H9 (cell line): ENCODE results near the gene CCDC169. TPM values are rescaled to one million over a fixed set of nuclear protein-coding genes. Genes with fewer than 3 reads are reported as not detected.

Experiments used
- DNase-seq: peaks from one replicate; pipeline ENCODE4 v3.0.0-alpha.2; 2017
- H2AFZ ChIP-seq: one replicate; pipeline ENCODE4 v1.6.1; 2013; ENCODE audit warnings: mild to moderate bottlenecking, low read length, control low read depth, moderate library complexity
- H2AK5ac ChIP-seq: 2 replicates; pipeline ENCODE4 v1.6.1; 2013; ENCODE audit warnings: low read length, control low read depth, mixed read lengths; ENCODE audit not compliant: insufficient read length
- H2BK120ac ChIP-seq: one replicate; pipeline ENCODE4 v1.6.1; 2013; ENCODE audit warnings: low read depth, mild to moderate bottlenecking, low read length, control low read depth, inconsistent platforms; ENCODE audit not compliant: poor library complexity, severe bottlenecking
- H2BK12ac ChIP-seq: 2 replicates; pipeline ENCODE4 v1.6.1; 2013; ENCODE audit warnings: low read length, control low read depth, mixed read lengths, low read depth; ENCODE audit not compliant: insufficient read length
- H2BK15ac ChIP-seq: 2 replicates; pipeline ENCODE4 v1.6.1; 2013; ENCODE audit warnings: low read depth, low read length, control low read depth
- H2BK20ac ChIP-seq: one replicate; pipeline ENCODE4 v1.6.1; 2013; ENCODE audit warnings: low read depth, mild to moderate bottlenecking, low read length, control low read depth, inconsistent platforms; ENCODE audit not compliant: poor library complexity, severe bottlenecking
- H2BK5ac ChIP-seq: 2 replicates; pipeline ENCODE4 v1.6.1; 2013; ENCODE audit warnings: low read length, control low read depth, mixed read lengths; ENCODE audit not compliant: insufficient read length
- H3K14ac ChIP-seq: 2 replicates; pipeline ENCODE4 v1.6.1; 2013; ENCODE audit warnings: low read length, control low read depth; ENCODE audit not compliant: insufficient read depth
- H3K18ac ChIP-seq: 2 replicates; pipeline ENCODE4 v1.6.1; 2013; ENCODE audit warnings: low read depth, mild to moderate bottlenecking, mixed read lengths, low read length, control low read depth; ENCODE audit not compliant: insufficient read length
- H3K23ac ChIP-seq: 2 replicates; pipeline ENCODE4 v1.6.1; 2013; ENCODE audit warnings: low read length, control low read depth, mixed read lengths, low read depth; ENCODE audit not compliant: insufficient read length
- H3K23me2 ChIP-seq: 2 replicates; pipeline ENCODE4 v1.6.1; 2013; ENCODE audit warnings: low read depth, mild to moderate bottlenecking, mixed read lengths, low read length, control low read depth; ENCODE audit not compliant: insufficient read length, poor library complexity, severe bottlenecking
- H3K27ac ChIP-seq: 2 replicates; pipeline ENCODE4 v1.5.1; 2013; ENCODE audit warnings: low read length, control low read depth, mixed read lengths, low read depth; ENCODE audit not compliant: insufficient read length
- H3K27me3 ChIP-seq: 2 replicates; pipeline ENCODE4 v1.6.1; 2013; ENCODE audit warnings: low read length, control low read depth, inconsistent platforms; ENCODE audit not compliant: insufficient read depth
- H3K4ac ChIP-seq: 2 replicates; pipeline ENCODE4 v1.6.1; 2013; ENCODE audit warnings: low read depth, mild to moderate bottlenecking, control low read depth, inconsistent platforms, low read length, moderate library complexity
- H3K4me1 ChIP-seq: 2 replicates; pipeline ENCODE4 v1.6.1; 2013; ENCODE audit warnings: low read length, control low read depth, inconsistent platforms; ENCODE audit not compliant: insufficient read depth
- H3K4me2 ChIP-seq: 2 replicates; pipeline ENCODE4 v1.6.1; 2013; ENCODE audit warnings: low read length, control low read depth, mixed read lengths; ENCODE audit not compliant: insufficient read length, insufficient read depth
- H3K56ac ChIP-seq: 2 replicates; pipeline ENCODE4 v1.6.1; 2013; ENCODE audit warnings: low read depth, mild to moderate bottlenecking, mixed read lengths, low read length, control low read depth; ENCODE audit not compliant: insufficient read length
- H3K79me1 ChIP-seq: 2 replicates; pipeline ENCODE4 v1.6.1; 2013; ENCODE audit warnings: low read depth, mild to moderate bottlenecking, moderate library complexity, low read length, control low read depth, inconsistent platforms; ENCODE audit not compliant: insufficient read depth, poor library complexity, severe bottlenecking
- H3K79me2 ChIP-seq: 2 replicates; pipeline ENCODE4 v1.6.1; 2013; ENCODE audit warnings: low read length, control low read depth, inconsistent platforms; ENCODE audit not compliant: insufficient read depth
- H3K9ac ChIP-seq: 2 replicates; pipeline ENCODE4 v1.6.1; 2013; ENCODE audit warnings: low read length, control low read depth, mixed read lengths; ENCODE audit not compliant: insufficient read length; ENCODE audit errors: extremely low read depth
- H3K9me3 ChIP-seq: one replicate; pipeline ENCODE4 v1.6.1; 2013; ENCODE audit warnings: low read depth, low read length, inconsistent platforms; ENCODE audit not compliant: control insufficient read depth
- H3T11ph ChIP-seq: one replicate; pipeline ENCODE4 v1.6.1; 2013; ENCODE audit warnings: mild to moderate bottlenecking, low read length, control low read depth, inconsistent platforms
- H4K20me1 ChIP-seq: one replicate; pipeline ENCODE4 v1.6.1; 2013; ENCODE audit not compliant: control insufficient read depth, insufficient read length, insufficient read depth
- H4K5ac ChIP-seq: 2 replicates; pipeline ENCODE4 v1.6.1; 2013; ENCODE audit warnings: low read depth, mild to moderate bottlenecking, mixed read lengths, low read length, control low read depth; ENCODE audit not compliant: insufficient read length
- H4K8ac ChIP-seq: replicated peaks from 2 replicates; pipeline ENCODE4 v1.6.1; 2013; ENCODE audit warnings: low read length, control low read depth, mixed read lengths, low read depth; ENCODE audit not compliant: insufficient read length
- H4K91ac ChIP-seq: 2 replicates; pipeline ENCODE4 v1.6.1; 2013; ENCODE audit warnings: low read depth, mild to moderate bottlenecking, moderate library complexity, mixed read lengths, low read length, control low read depth; ENCODE audit not compliant: insufficient read length
- H3K27ac Mint-ChIP-seq, 3 experiments: 2 replicates in 2 of 3; 3 replicates in 1 of 3; pipeline ENCODE4 v1.8.0; 2020 to 2021; ENCODE audit warnings: mixed read lengths in 3 of 3, mild to moderate bottlenecking in 1 of 3, moderate library complexity in 1 of 3
- H3K27me3 Mint-ChIP-seq: 2 replicates; pipeline ENCODE4 v1.8.0; 2021; ENCODE audit warnings: low read depth, mild to moderate bottlenecking, moderate library complexity, mixed read lengths
- H3K36me3 Mint-ChIP-seq, 3 experiments: 2 replicates in 2 of 3; 3 replicates in 1 of 3; pipeline ENCODE4 v1.8.0; 2020 to 2021; ENCODE audit warnings: low read depth in 3 of 3, mixed read lengths in 3 of 3; ENCODE audit not compliant: insufficient read depth in 1 of 3
- H3K4me1 Mint-ChIP-seq, 2 experiments: 2 replicates each; pipeline ENCODE4 v1.8.0; 2020; ENCODE audit warnings: mixed read lengths in 2 of 2
- H3K4me3 Mint-ChIP-seq, 2 experiments: 2 replicates in 1 of 2; 3 replicates in 1 of 2; pipeline ENCODE4 v1.8.0; 2020 to 2021; ENCODE audit warnings: mild to moderate bottlenecking in 2 of 2, mixed read lengths in 2 of 2, moderate library complexity in 1 of 2
- H3K9me3 Mint-ChIP-seq, 2 experiments: 2 replicates in 1 of 2; 3 replicates in 1 of 2; pipeline ENCODE4 v1.8.0; 2020; ENCODE audit warnings: mild to moderate bottlenecking in 2 of 2, mixed read lengths in 2 of 2, moderate library complexity in 1 of 2
- CTCF ChIP-seq: fragments of 200-600 bp; sonication (generic); conservative IDR thresholded peaks from 3 replicates; pipeline ENCODE4 v1.8.0; 2021; ENCODE audit warnings: antibody characterized with exemption, mild to moderate bottlenecking
- WGBS: extraction: QIAGEN DNeasy Blood & Tissue Kit; methylation state at CpG from one replicate; pipeline ENCODE4 v1.1.7; 2013; ENCODE audit warnings: missing lambda C conversion rate, low lambda C conversion rate, mixed read lengths; ENCODE audit not compliant: insufficient read length; ENCODE audit errors: extremely low coverage; 5-methylcytosine and 5-hydroxymethylcytosine counted together
- total RNA-seq: library from RNA; stranded (reverse); gene quantifications from 2 replicates; pipeline ENCODE4 v1.2.1, GENCODE V29; 2021

Gene CCDC169
- total RNA-seq, 1 experiment from 2014 or later, result 19.1 TPM

DNA sequence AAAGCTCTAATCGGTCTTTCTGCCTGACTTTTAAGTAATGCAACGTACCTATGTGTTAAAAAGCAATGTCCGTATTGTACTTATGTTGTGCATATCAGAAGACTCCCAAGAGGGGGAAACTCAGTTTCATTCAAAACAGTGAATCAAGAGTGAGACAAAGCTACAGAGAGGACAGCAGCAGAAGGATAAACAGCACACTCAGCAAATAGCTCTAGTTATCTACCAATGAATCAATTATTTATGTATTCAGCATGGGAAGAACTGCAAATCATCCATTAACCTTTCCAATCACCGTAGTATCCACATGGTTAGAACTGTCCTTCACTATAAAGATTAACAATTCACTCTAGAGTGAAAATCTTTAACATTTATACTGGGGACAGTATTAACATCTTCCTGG lies 46.6 kb downstream of the CCDC169 start:
- Histone ChIP-seq H2BK120ac (no peak overlapping the region), H3K56ac (no peak overlapping the region), H3K14ac (no peak overlapping the region), H2BK20ac (no peak overlapping the region), H3K4me2 (no peak overlapping the region), H4K91ac (no peak overlapping the region), H3K4ac (no peak overlapping the region), H2AFZ (no peak overlapping the region), H2BK15ac (no peak overlapping the region), H2BK12ac (no peak overlapping the region), H3T11ph (no peak overlapping the region), H2BK5ac (no peak overlapping the region), H3K79me1 (no peaks in the 10 kb centered on the region), H3K79me2 (no peaks in the 10 kb centered on the region), H3K23me2 (no peaks in the 10 kb centered on the region), H4K5ac (no peak overlapping the region), H3K23ac (no peak overlapping the region), H3K27me3 (no peaks in the 10 kb centered on the region), H3K27ac (no peak overlapping the region), H3K4me1 (no peaks in the 10 kb centered on the region; the same call in 1 of the 2 replicates), H3K9me3 (no peaks in the 10 kb centered on the region), H3K18ac (no peak overlapping the region), H4K8ac (no peak overlapping the region), H2AK5ac (no peak overlapping the region), H3K9ac (no peak overlapping the region), H4K20me1 (no peaks in the 10 kb centered on the region)
- H3K27me3 Mint-ChIP-seq, result no peaks in the 10 kb centered on the region
- H3K36me3 Mint-ChIP-seq, result peaks cover 0 to 19% (median 19%) of the 10 kb centered on the region in 3 experiments; a peak in 6 of 7 replicates
- H3K27ac Mint-ChIP-seq, result no peak overlapping the region
- no CpG with 5 or more reads among the region's 4 CpGs for WGBS
- peaks cover 0 to 5% of the 10 kb centered on the region in 2 experiments; a peak in 2 of 4 replicates for H3K4me1 Mint-ChIP-seq
- H3K9me3 Mint-ChIP-seq, result peaks cover 0 to 8% of the 10 kb centered on the region in 2 experiments; a peak in 4 of 5 replicates
- H3K4me3 Mint-ChIP-seq, result no peak overlapping the region
- TF ChIP-seq CTCF, result no peak
- no peak for DNase-seq
